GM10266 (cell line): ENCODE results near the gene GGA3.
"Not testable (repeated sequence)": the region's sequence is repeated elsewhere in the genome, so short reads cannot be mapped to it uniquely, and the experiment has no call there.

ENCODE experiments used
- DNase-seq: peaks from one replicate; pipeline ENCODE4 v3.0.0; 2012; ENCODE audit errors: extremely low spot score
- CTCF ChIP-seq: IDR thresholded peaks from 2 replicates; pipeline ENCODE4 v1.5.1; 2012; ENCODE audit warnings: mild to moderate bottlenecking, low read depth; ENCODE audit not compliant: control insufficient read depth, insufficient read depth; ENCODE audit errors: missing control alignments

The GGA3 gene

GRCh38 chr17:75265614-75266315 is 4.4 kb upstream of the GGA3 start:
- no peak for TF ChIP-seq CTCF
- DNase-seq, result no peak

- DNase-seq, result no peak
- TF ChIP-seq CTCF, result no peak
These were observed 1.6 kb upstream of the GGA3 start for GRCh38 chr17:75263055-75263454.

- no peak for DNase-seq
- no peak for TF ChIP-seq CTCF
These were observed 753 bp upstream of the GGA3 start for GRCh38 chr17:75262112-75262606.

GRCh38 chr17:75260641-75261335 is 618 bp downstream of the GGA3 start:
- no peak for TF ChIP-seq CTCF
- no peak for DNase-seq

- not testable (repeated sequence) for DNase-seq
These were observed 4.2 kb downstream of the GGA3 start for GRCh38 chr17:75257228-75257627.

GRCh38 chr17:75255954-75256698 is 5.3 kb downstream of the GGA3 start:
- not testable (repeated sequence) for DNase-seq

- DNase-seq, result no peak
- no peak for TF ChIP-seq CTCF
These were observed 9.2 kb downstream of the GGA3 start for GRCh38 chr17:75252039-75252816.
